ENCODE measurements around the gene TMEM17.

TMEM17 gene

GRCh38 chr2:62453955-62454354 lies 52.0 kb downstream of the TMEM17 start:
- no peak for DNase-seq

GRCh38 chr2:62452701-62453454 lies 53.1 kb downstream of the TMEM17 start:
- no peak for DNase-seq

- no peak for DNase-seq
Measured at GRCh38 chr2:62450716-62451191, 55.2 kb downstream of the TMEM17 start.
